ENCODE results near the gene NEU1.
"Not testable (repeated sequence)": the region's sequence is repeated elsewhere in the genome, so short reads cannot be mapped to it uniquely, and the experiment has no call there.

NEU1 gene

GRCh38 chr6:31874084-31874670 lies 11.6 kb upstream of the NEU1 start:
- no peak for DNase-seq (ENCODE audit: low read depth)

GRCh38 chr6:31871046-31871659 lies 8.5 kb upstream of the NEU1 start:
- no peak for DNase-seq (ENCODE audit: low read depth)

- DNase-seq (ENCODE audit: low read depth) = no peak
Observed at GRCh38 chr6:31870385-31870921, 7.8 kb upstream of the NEU1 start.

- no peak for DNase-seq (ENCODE audit: low read depth)
Observed at GRCh38 chr6:31869343-31869742, 6.7 kb upstream of the NEU1 start.

GRCh38 chr6:31868658-31868971 lies 6.0 kb upstream of the NEU1 start:
- not testable (repeated sequence) for DNase-seq (ENCODE audit: low read depth)

- no peak for DNase-seq (ENCODE audit: low read depth)
Observed at GRCh38 chr6:31865205-31866118, 2.8 kb upstream of the NEU1 start.

GRCh38 chr6:31864818-31865204 lies 2.2 kb upstream of the NEU1 start:
- no peak for DNase-seq (ENCODE audit: low read depth)

- DNase-seq (ENCODE audit: low read depth) = not testable (repeated sequence)
Observed at GRCh38 chr6:31864123-31864562, 1.5 kb upstream of the NEU1 start.

- no peak for DNase-seq (ENCODE audit: low read depth)
Observed at GRCh38 chr6:31861919-31862343, 690 bp downstream of the NEU1 start.

GRCh38 chr6:31861150-31861549 lies 1.5 kb downstream of the NEU1 start:
- no peak for DNase-seq (ENCODE audit: low read depth)

- DNase-seq (ENCODE audit: low read depth) = no peak
Observed at GRCh38 chr6:31860349-31860748, 2.3 kb downstream of the NEU1 start.

GRCh38 chr6:31859923-31860322 lies 2.7 kb downstream of the NEU1 start:
- no peak for DNase-seq (ENCODE audit: low read depth)

GRCh38 chr6:31858707-31859106 lies 3.9 kb downstream of the NEU1 start:
- DNase-seq (ENCODE audit: low read depth) = no peak

- not testable (repeated sequence) for DNase-seq (ENCODE audit: low read depth)
Observed at GRCh38 chr6:31857774-31858173, 4.8 kb downstream of the NEU1 start.

- not testable (repeated sequence) for DNase-seq (ENCODE audit: low read depth)
Observed at GRCh38 chr6:31851980-31852718, 10.5 kb downstream of the NEU1 start.

- DNase-seq (ENCODE audit: low read depth) = no peak
Observed at GRCh38 chr6:31851485-31851832, 11.2 kb downstream of the NEU1 start.

GRCh38 chr6:31850765-31851484 lies 11.7 kb downstream of the NEU1 start:
- DNase-seq (ENCODE audit: low read depth) = no peak

- DNase-seq (ENCODE audit: low read depth) = no peak
Observed at GRCh38 chr6:31847276-31847978, 15.2 kb downstream of the NEU1 start.

GRCh38 chr6:31844507-31844906 lies 18.1 kb downstream of the NEU1 start:
- DNase-seq (ENCODE audit: low read depth) = no peak

- DNase-seq (ENCODE audit: low read depth) = no peak
Observed at GRCh38 chr6:31842053-31842452, 20.6 kb downstream of the NEU1 start.

GRCh38 chr6:31839779-31840126 lies 22.9 kb downstream of the NEU1 start:
- not testable (repeated sequence) for DNase-seq (ENCODE audit: low read depth)
